Neural crest cell (in vitro differentiated cells): ENCODE measurements around the gene UGT1A9. TPM values are rescaled to one million over a fixed set of nuclear protein-coding genes. Genes with fewer than 3 reads are reported as not detected.

Source experiments
- DNase-seq: peaks from one replicate; pipeline ENCODE4 v3.0.0; 2021; ENCODE audit warnings: low read depth, mixed read lengths, low spot score
- H3K27ac Mint-ChIP-seq: one replicate; pipeline ENCODE4 v1.8.0; 2021; ENCODE audit warnings: mild to moderate bottlenecking, mixed read lengths; ENCODE audit not compliant: unreplicated experiment
- H3K27me3 Mint-ChIP-seq: 2 replicates; pipeline ENCODE4 v1.8.0; 2021; ENCODE audit warnings: low read depth, mild to moderate bottlenecking, mixed read lengths
- H3K36me3 Mint-ChIP-seq: 2 replicates; pipeline ENCODE4 v1.8.0; 2021; ENCODE audit warnings: low read depth, mild to moderate bottlenecking, mixed read lengths
- H3K4me1 Mint-ChIP-seq: 2 replicates; pipeline ENCODE4 v1.8.0; 2021; ENCODE audit warnings: mixed read lengths
- H3K4me3 Mint-ChIP-seq: one replicate; pipeline ENCODE4 v1.8.0; 2021; ENCODE audit warnings: mild to moderate bottlenecking, mixed read lengths
- H3K9me3 Mint-ChIP-seq: 2 replicates; pipeline ENCODE4 v1.8.0; 2021; ENCODE audit warnings: mixed read lengths
- CTCF ChIP-seq: fragments of 200-600 bp; sonication (generic); conservative IDR thresholded peaks from 2 replicates; pipeline ENCODE4 v1.5.0; 2021; ENCODE audit warnings: antibody characterized with exemption, mild to moderate bottlenecking
- total RNA-seq: library from RNA; stranded (reverse); gene quantifications from 2 replicates; pipeline ENCODE4 v1.2.1, GENCODE V29; 2021

UGT1A9 gene
- total RNA-seq, 1 donor from 2014 or later = not detected

DNA sequence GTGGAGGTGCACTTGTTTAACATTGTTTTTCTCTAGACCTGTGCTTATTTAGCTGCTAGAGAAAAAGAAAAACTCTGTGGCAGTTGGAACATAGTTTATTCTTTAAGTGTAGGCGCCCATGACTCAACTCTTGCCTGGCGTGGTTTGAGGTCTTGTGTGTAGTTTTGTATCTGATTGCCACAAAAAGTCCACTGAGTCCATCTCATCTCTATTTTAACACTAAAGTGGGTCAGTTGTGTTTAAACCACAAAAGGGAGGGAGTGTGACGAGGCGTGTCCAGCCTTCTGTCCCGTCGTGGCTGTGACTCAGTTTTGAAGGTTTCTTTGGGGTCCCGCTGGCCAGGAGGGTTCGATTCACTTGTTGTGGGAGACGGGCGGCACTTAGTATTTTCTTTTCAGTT lies 15.3 kb upstream of the UGT1A9 start:
- TF ChIP-seq CTCF = no peak
- no peak for DNase-seq
- Mint-ChIP-seq H3K36me3 (no peaks in the 10 kb centered on the region), H3K4me1 (no peaks in the 10 kb centered on the region), H3K9me3 (no peaks in the 10 kb centered on the region), H3K27ac (no peak overlapping the region), H3K27me3 (peaks cover 13% of the 10 kb centered on the region), H3K4me3 (no peak overlapping the region)

- H3K4me3 Mint-ChIP-seq = no peak overlapping the region
- no peaks in the 10 kb centered on the region for H3K4me1 Mint-ChIP-seq
- DNase-seq = no peak
- peaks cover 16% of the 10 kb centered on the region for H3K27me3 Mint-ChIP-seq
- H3K9me3 Mint-ChIP-seq = peaks cover 2% of the 10 kb centered on the region
- no peaks in the 10 kb centered on the region for H3K36me3 Mint-ChIP-seq
- no peak for TF ChIP-seq CTCF
- H3K27ac Mint-ChIP-seq = no peak overlapping the region
These were observed 13.1 kb upstream of the UGT1A9 start for GRCh38 chr2:233658610-233659009.

GRCh38 chr2:233663911-233664310 lies 7.8 kb upstream of the UGT1A9 start:
- DNase-seq = no peak
- peaks cover 6% of the 10 kb centered on the region for H3K9me3 Mint-ChIP-seq
- no peak for TF ChIP-seq CTCF
- H3K27me3 Mint-ChIP-seq = peaks cover 16% of the 10 kb centered on the region
- H3K4me3 Mint-ChIP-seq = no peak overlapping the region
- no peaks in the 10 kb centered on the region for H3K36me3 Mint-ChIP-seq
- no peaks in the 10 kb centered on the region for H3K4me1 Mint-ChIP-seq
- H3K27ac Mint-ChIP-seq = no peak overlapping the region

- DNase-seq = no peak
- H3K27me3 Mint-ChIP-seq = no peaks in the 10 kb centered on the region
- H3K4me3 Mint-ChIP-seq = no peak overlapping the region
- H3K9me3 Mint-ChIP-seq = peaks cover 4% of the 10 kb centered on the region
- no peak for TF ChIP-seq CTCF
- no peak overlapping the region for H3K27ac Mint-ChIP-seq
- H3K36me3 Mint-ChIP-seq = no peaks in the 10 kb centered on the region
- H3K4me1 Mint-ChIP-seq = no peaks in the 10 kb centered on the region
These were observed 3.0 kb upstream of the UGT1A9 start for GRCh38 chr2:233668605-233669260.

GRCh38 chr2:233672886-233673285 lies 1.2 kb downstream of the UGT1A9 start:
- H3K36me3 Mint-ChIP-seq = no peaks in the 10 kb centered on the region
- no peaks in the 10 kb centered on the region for H3K27me3 Mint-ChIP-seq
- no peaks in the 10 kb centered on the region for H3K4me1 Mint-ChIP-seq
- no peak overlapping the region for H3K27ac Mint-ChIP-seq
- no peak overlapping the region for H3K4me3 Mint-ChIP-seq
- DNase-seq = no peak
- H3K9me3 Mint-ChIP-seq = peaks cover 8% of the 10 kb centered on the region
- TF ChIP-seq CTCF = no peak

DNA sequence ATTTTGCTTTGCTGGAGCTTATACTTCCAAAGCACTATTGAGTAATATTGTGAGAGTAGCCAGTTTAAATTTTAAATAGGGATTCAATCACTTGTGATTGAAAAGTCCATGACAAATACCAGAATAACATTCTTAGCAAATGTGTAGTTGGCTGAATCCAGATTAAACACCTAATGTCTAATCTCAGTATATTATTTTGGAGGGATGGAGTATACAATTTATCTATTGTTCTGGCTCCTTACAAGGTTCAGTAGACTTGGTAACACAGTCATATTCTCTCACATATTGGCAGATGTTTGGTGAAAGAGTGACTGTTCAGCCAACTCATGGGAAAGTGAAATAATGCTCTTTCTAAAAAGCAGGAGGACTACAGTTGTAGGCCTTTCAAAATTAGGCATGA lies 2.2 kb downstream of the UGT1A9 start:
- Mint-ChIP-seq H3K9me3 (peaks cover 4% of the 10 kb centered on the region), H3K4me1 (no peaks in the 10 kb centered on the region), H3K4me3 (no peak overlapping the region), H3K27ac (no peak overlapping the region), H3K36me3 (no peaks in the 10 kb centered on the region), H3K27me3 (peaks cover 2% of the 10 kb centered on the region)
- TF ChIP-seq CTCF = no peak
- no peak for DNase-seq
